Neuronal stem cell (in vitro differentiated cells): ENCODE data around the gene NRG3.
A peak's percentile ranks its signal among the peaks of the same experiment; 100 is the strongest.

Source experiments
- DNase-seq: peaks from one replicate; pipeline ENCODE4 v3.0.0-alpha.2; 2013; ENCODE audit warnings: low spot score
- H2AFZ ChIP-seq: one replicate; pipeline ENCODE4 v1.6.1; 2013; ENCODE audit warnings: mild to moderate bottlenecking, low read length, inconsistent platforms
- H2AK5ac ChIP-seq: 2 replicates; pipeline ENCODE4 v1.6.1; 2013; ENCODE audit warnings: low read depth, mild to moderate bottlenecking, inconsistent platforms, low read length, moderate library complexity, mixed read lengths
- H2BK120ac ChIP-seq: 2 replicates; pipeline ENCODE4 v1.6.1; 2013; ENCODE audit warnings: low read depth, mild to moderate bottlenecking, inconsistent platforms, low read length, moderate library complexity, mixed read lengths
- H2BK12ac ChIP-seq: one replicate; pipeline ENCODE4 v1.6.1; 2013; ENCODE audit warnings: low read length, inconsistent platforms
- H2BK15ac ChIP-seq: 2 replicates; pipeline ENCODE4 v1.6.1; 2013; ENCODE audit warnings: mild to moderate bottlenecking, low read length, inconsistent platforms, mixed read lengths
- H2BK5ac ChIP-seq: one replicate; pipeline ENCODE4 v1.6.1; 2013; ENCODE audit warnings: inconsistent platforms, mild to moderate bottlenecking, low read length, moderate library complexity
- H3K14ac ChIP-seq: one replicate; pipeline ENCODE4 v1.6.1; 2013; ENCODE audit warnings: low read length, inconsistent platforms
- H3K18ac ChIP-seq: 2 replicates; pipeline ENCODE4 v1.6.1; 2013; ENCODE audit warnings: low read length, inconsistent platforms
- H3K23ac ChIP-seq: 2 replicates; pipeline ENCODE4 v1.6.1; 2013; ENCODE audit warnings: low read depth, mild to moderate bottlenecking, mixed read lengths, low read length, inconsistent platforms; ENCODE audit not compliant: poor library complexity
- H3K27ac ChIP-seq: replicated peaks from 3 replicates; pipeline ENCODE4 v1.5.1; 2013; ENCODE audit warnings: low read length, inconsistent platforms
- H3K27me3 ChIP-seq, 3 experiments: 2 replicates each; pipeline ENCODE4 v1.6.1; 2013; ENCODE audit warnings: low read length in 3 of 3, mild to moderate bottlenecking in 2 of 3, inconsistent platforms in 1 of 3, low read depth in 1 of 3, mixed read lengths in 1 of 3, moderate library complexity in 1 of 3; ENCODE audit not compliant: control insufficient read depth in 3 of 3, insufficient read depth in 3 of 3
- H3K36me3 ChIP-seq, 2 donors: replicated peaks in 1 of 2; 2 replicates each; pipeline ENCODE4 v1.6.1; 2013; ENCODE audit warnings: low read length in 2 of 2; ENCODE audit not compliant: control insufficient read depth in 2 of 2, insufficient read depth in 2 of 2
- H3K4ac ChIP-seq: 2 replicates; pipeline ENCODE4 v1.6.1; 2013; ENCODE audit warnings: inconsistent platforms, mild to moderate bottlenecking, low read length, moderate library complexity
- H3K4me1 ChIP-seq, 2 donors: 1 replicate in 1 of 2; 2 replicates in 1 of 2; pipeline ENCODE4 v1.6.1; 2013; ENCODE audit warnings: low read length in 2 of 2, low read depth in 1 of 2; ENCODE audit not compliant: control insufficient read depth in 2 of 2, insufficient read depth in 1 of 2
- H3K4me2 ChIP-seq: one replicate; pipeline ENCODE4 v1.6.1; 2013; ENCODE audit warnings: mild to moderate bottlenecking, low read length, inconsistent platforms; ENCODE audit not compliant: insufficient read depth, poor library complexity, severe bottlenecking
- H3K4me3 ChIP-seq, 2 donors: 2 replicates each; pipeline ENCODE4 v1.5.1; 2013; ENCODE audit warnings: low read length in 2 of 2, mild to moderate bottlenecking in 2 of 2, inconsistent platforms in 1 of 2, moderate library complexity in 1 of 2
- H3K79me1 ChIP-seq: one replicate; pipeline ENCODE4 v1.6.1; 2013; ENCODE audit warnings: low read depth, mild to moderate bottlenecking, inconsistent platforms, low read length, moderate library complexity
- H3K9ac ChIP-seq: one replicate; pipeline ENCODE4 v1.6.1; 2013; ENCODE audit warnings: mild to moderate bottlenecking, low read depth, low read length, inconsistent platforms; ENCODE audit not compliant: poor library complexity
- H3K9me3 ChIP-seq, 2 donors: replicated peaks in 1 of 2; 2 replicates each; pipeline versions ENCODE3 to v1.6.1; 2013; ENCODE audit warnings: low read length in 2 of 2, mild to moderate bottlenecking in 2 of 2, inconsistent platforms in 1 of 2, low read depth in 1 of 2, mixed read lengths in 1 of 2, moderate library complexity in 1 of 2; ENCODE audit not compliant: control insufficient read depth in 2 of 2, insufficient read depth in 1 of 2
- H4K8ac ChIP-seq: one replicate; pipeline ENCODE4 v1.6.1; 2013; ENCODE audit warnings: low read depth, mild to moderate bottlenecking, inconsistent platforms, low read length, moderate library complexity
- H4K91ac ChIP-seq: one replicate; pipeline ENCODE4 v1.6.1; 2013; ENCODE audit warnings: low read length, low read depth, mild to moderate bottlenecking, inconsistent platforms; ENCODE audit not compliant: poor library complexity
- WGBS, 2 donors: extraction: QIAGEN DNeasy Blood & Tissue Kit; methylation state at CpG; one replicate each; pipeline ENCODE4 v1.1.7; 2013; ENCODE audit warnings: missing lambda C conversion rate in 2 of 2, mixed read lengths in 1 of 2; ENCODE audit not compliant: insufficient read length in 2 of 2, insufficient replicate concordance in 1 of 2; ENCODE audit errors: extremely low coverage in 2 of 2; 5-methylcytosine and 5-hydroxymethylcytosine counted together

The NRG3 gene

DNA sequence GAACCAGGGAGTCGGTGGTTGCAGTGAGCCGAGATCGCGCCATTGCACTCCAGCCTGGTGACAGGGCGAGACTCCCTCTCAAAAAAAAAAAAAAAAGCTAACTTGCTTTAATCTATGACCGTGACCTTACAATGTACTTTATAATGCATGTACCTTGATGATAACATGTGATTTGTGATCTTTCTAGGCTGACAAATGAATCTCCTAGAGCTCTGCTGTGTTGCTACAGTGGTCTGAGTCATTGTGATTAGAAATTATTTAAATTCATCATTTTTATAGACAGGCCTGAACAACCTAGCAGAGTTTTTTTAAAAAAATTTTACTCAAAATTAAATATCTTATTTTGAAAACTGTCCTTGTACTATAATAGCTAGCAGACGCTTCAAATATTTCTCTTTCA is 722.8 kb downstream of the NRG3 start:
- no CpG with 5 or more reads among the region's 7 CpGs for WGBS, 2 donors
- Histone ChIP-seq H2AK5ac (no peak overlapping the region), H2AFZ (no peak overlapping the region), H4K91ac (no peak overlapping the region), H3K4ac (no peak overlapping the region), H3K23ac (no peak overlapping the region), H3K18ac (no peak overlapping the region), H2BK120ac (no peak overlapping the region), H3K4me2 (no peak overlapping the region), H3K27ac (no peak overlapping the region), H2BK5ac (no peak overlapping the region), H3K14ac (no peak overlapping the region), H3K27me3 (no peaks in the 10 kb centered on the region), H3K36me3 (no peaks in the 10 kb centered on the region), H3K9me3 (no peaks in the 10 kb centered on the region), H3K4me3 (no peak overlapping the region), H3K4me1 (peaks cover 3 to 4% of the 10 kb centered on the region in 2 donors), H3K79me1 (no peaks in the 10 kb centered on the region), H4K8ac (no peak overlapping the region), H2BK15ac (no peak overlapping the region), H3K9ac (no peak overlapping the region), H2BK12ac (no peak overlapping the region)
- DNase-seq, result no peak

DNA sequence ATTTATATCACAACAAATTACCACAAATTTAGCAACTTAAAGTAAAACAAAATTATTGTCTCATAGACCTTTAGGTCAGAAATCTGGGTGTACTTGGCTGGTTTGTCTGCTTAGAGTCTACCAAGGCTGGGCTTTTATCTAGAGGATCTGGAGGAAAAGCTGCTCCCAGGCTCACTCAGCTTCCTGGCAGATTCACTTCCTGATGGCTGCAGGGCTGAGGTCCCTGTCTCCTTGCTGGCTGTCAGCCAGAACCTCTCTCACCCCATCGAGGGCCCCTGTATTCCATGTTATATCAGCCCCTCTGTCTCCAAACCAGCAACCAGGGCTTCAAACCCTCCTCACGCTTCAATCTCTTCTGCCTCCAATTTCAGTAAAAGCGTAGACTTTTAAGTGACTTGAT is 734.9 kb downstream of the NRG3 start:
- no peak overlapping the region for H4K91ac ChIP-seq
- H3K4ac ChIP-seq, result no peak overlapping the region
- no peaks in the 10 kb centered on the region for H3K79me1 ChIP-seq
- no peak overlapping the region for H2BK15ac ChIP-seq
- no peaks in the 10 kb centered on the region for H3K27me3 ChIP-seq
- peak overlapping the region; percentile 82 for H2AFZ ChIP-seq
- H3K9me3 ChIP-seq, result peaks cover 0 to 7% of the 10 kb centered on the region in 2 donors
- no peaks in the 10 kb centered on the region for H3K4me1 ChIP-seq
- no peak overlapping the region for H2AK5ac ChIP-seq
- H2BK12ac ChIP-seq, result no peak overlapping the region
- H2BK5ac ChIP-seq, result no peak overlapping the region
- no peaks in the 10 kb centered on the region for H3K36me3 ChIP-seq
- no peak overlapping the region for H2BK120ac ChIP-seq
- WGBS, 2 donors, result no CpG with 5 or more reads among the region's 3 CpGs
- no peak overlapping the region for H3K4me3 ChIP-seq
- H3K18ac ChIP-seq, result no peak overlapping the region
- H3K27ac ChIP-seq, result no peak overlapping the region
- no peak overlapping the region for H3K14ac ChIP-seq
- no peak overlapping the region for H3K9ac ChIP-seq
- no peak overlapping the region for H3K4me2 ChIP-seq
- H3K23ac ChIP-seq, result no peak overlapping the region
- no peak for DNase-seq
- no peak overlapping the region for H4K8ac ChIP-seq

DNA sequence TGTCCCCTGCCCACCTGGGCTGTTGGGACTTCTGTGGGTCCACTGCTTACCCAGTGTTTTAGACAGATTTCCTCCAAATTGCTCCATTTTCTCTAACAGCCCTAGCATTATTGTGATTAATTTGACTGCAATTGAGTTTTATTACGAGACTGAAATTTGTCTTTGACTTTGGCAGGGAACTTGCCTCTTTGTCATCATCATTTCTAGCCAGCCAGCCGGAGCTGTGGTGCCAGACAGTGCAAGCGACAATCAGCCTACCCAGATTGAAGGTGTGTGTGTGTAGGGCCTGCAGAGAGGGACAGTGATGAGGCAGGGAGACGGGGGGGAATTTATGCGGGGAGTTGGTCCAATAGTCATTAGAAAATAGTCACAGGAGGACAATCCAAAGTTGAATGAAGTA is 743.0 kb downstream of the NRG3 start:
- no CpG with 5 or more reads among the region's 5 CpGs for WGBS, 2 donors
- H2BK120ac ChIP-seq, result no peak overlapping the region
- H4K8ac ChIP-seq, result no peak overlapping the region
- H3K4me1 ChIP-seq, result no peaks in the 10 kb centered on the region
- no peaks in the 10 kb centered on the region for H3K79me1 ChIP-seq
- H3K4me3 ChIP-seq, result no peak overlapping the region
- no peak overlapping the region for H2BK5ac ChIP-seq
- H4K91ac ChIP-seq, result no peak overlapping the region
- H3K14ac ChIP-seq, result no peak overlapping the region
- H3K9ac ChIP-seq, result no peak overlapping the region
- no peak overlapping the region for H2BK15ac ChIP-seq
- no peak overlapping the region for H3K4me2 ChIP-seq
- H3K36me3 ChIP-seq, result no peaks in the 10 kb centered on the region
- no peak overlapping the region for H3K18ac ChIP-seq
- no peak overlapping the region for H3K4ac ChIP-seq
- H3K27me3 ChIP-seq, result no peaks in the 10 kb centered on the region
- H3K9me3 ChIP-seq, result peaks cover 0 to 3% of the 10 kb centered on the region in 2 donors
- no peak overlapping the region for H2AK5ac ChIP-seq
- no peak overlapping the region for H3K23ac ChIP-seq
- no peak overlapping the region for H3K27ac ChIP-seq
- H2AFZ ChIP-seq, result no peak overlapping the region
- H2BK12ac ChIP-seq, result no peak overlapping the region
- no peak for DNase-seq

DNA sequence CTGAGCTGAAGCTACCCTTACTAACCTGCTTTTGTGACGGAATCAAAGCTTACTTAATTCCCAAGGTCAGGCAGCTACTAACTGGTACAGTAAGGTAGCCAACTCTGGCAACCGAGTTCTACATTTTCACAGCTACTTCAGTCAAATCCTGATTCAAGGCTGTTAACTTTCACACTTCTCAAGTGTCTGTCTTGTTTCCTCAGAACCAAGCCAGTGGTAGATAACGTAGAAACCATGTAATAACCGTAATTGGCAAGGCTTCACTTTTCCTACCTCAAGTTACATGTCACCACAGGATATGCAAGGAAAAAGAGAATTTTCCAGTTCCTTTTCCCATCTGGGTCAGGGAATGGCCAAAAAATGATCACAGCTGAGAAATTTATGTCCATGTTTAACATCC is 746.7 kb downstream of the NRG3 start:
- Histone ChIP-seq H3K9ac (no peak overlapping the region), H3K4me1 (peaks cover 0 to 4% of the 10 kb centered on the region in 2 donors), H3K9me3 (peaks cover 0 to 3% of the 10 kb centered on the region in 2 donors), H3K4me2 (no peak overlapping the region), H2BK120ac (no peak overlapping the region), H4K8ac (no peak overlapping the region), H3K4ac (no peak overlapping the region), H3K27me3 (no peaks in the 10 kb centered on the region), H2AK5ac (no peak overlapping the region), H3K79me1 (no peaks in the 10 kb centered on the region), H3K36me3 (no peaks in the 10 kb centered on the region), H2BK15ac (no peak overlapping the region), H3K27ac (no peak overlapping the region), H3K18ac (no peak overlapping the region), H3K4me3 (no peak overlapping the region), H3K23ac (no peak overlapping the region), H2BK5ac (no peak overlapping the region), H3K14ac (no peak overlapping the region), H4K91ac (no peak overlapping the region), H2BK12ac (no peak overlapping the region), H2AFZ (peak overlapping the region; percentile 10)
- no CpG with 5 or more reads among the region's 4 CpGs for WGBS, 2 donors
- DNase-seq, result no peak
